NCI-H524 treated with DMSO at 0.1 percent for 48 hours (cell line): ENCODE results near the gene PRMT9.

Experiments used
- DNase-seq: peaks from one replicate; lab custom pipeline; 2025; lab: John Stamatoyannopoulos, UW

The PRMT9 gene

DNA sequence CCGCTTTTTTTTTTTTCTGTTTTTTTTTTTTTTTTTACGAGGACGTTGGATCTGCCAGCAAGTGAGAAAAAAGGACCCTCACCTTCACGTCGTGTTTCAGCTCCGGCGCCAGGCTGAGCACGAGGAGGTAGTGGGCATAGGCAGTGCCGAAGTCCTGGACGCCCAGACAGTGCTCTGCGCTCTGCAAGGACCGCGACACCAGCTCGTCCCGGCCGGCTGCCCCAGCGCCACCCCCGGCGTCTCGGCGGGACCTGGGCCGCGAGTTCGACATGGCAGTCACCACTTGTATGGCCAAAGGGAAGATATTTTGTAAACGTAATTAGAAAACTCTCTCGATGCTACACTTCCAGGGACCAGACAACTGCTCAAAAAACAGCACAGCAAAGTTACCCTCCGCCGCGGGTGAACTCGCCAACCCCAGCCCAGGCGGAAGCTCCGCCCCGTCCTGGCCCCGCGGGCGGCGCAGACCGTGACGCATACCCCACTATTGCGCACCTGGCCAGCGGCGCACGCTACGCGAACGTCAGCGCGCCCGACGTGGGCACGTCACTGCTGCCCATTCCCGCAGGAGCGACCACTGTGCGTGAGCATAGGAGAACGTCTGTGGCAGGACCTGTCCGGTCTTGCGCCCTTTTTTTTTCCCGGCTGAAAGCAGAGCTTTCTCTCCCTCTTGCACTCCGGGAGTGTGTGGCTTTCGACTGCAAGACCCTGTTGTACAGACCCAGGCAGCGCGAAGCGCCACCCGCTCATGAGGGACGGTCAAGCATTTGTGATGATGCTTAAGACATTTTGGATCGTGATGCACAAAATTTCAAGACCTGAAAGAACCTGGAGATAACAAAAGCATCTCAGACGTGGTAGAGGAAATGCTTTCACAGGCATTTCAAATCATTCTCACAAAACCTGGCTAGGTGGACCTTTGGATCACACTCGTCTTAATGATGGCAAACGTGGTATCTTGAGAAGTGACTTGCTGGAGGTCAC lies at the start of gene PRMT9:
Gene PRMT9, minus strand, starts transcription at position 447 of the 984 bp plus-strand sequence. Its CDS starts 176 bp downstream, at position 271.
- no peak for DNase-seq

- DNase-seq, result no peak
Measured at GRCh38 chr4:147732518-147733235, 48.7 kb upstream of the PRMT9 start.

DNA sequence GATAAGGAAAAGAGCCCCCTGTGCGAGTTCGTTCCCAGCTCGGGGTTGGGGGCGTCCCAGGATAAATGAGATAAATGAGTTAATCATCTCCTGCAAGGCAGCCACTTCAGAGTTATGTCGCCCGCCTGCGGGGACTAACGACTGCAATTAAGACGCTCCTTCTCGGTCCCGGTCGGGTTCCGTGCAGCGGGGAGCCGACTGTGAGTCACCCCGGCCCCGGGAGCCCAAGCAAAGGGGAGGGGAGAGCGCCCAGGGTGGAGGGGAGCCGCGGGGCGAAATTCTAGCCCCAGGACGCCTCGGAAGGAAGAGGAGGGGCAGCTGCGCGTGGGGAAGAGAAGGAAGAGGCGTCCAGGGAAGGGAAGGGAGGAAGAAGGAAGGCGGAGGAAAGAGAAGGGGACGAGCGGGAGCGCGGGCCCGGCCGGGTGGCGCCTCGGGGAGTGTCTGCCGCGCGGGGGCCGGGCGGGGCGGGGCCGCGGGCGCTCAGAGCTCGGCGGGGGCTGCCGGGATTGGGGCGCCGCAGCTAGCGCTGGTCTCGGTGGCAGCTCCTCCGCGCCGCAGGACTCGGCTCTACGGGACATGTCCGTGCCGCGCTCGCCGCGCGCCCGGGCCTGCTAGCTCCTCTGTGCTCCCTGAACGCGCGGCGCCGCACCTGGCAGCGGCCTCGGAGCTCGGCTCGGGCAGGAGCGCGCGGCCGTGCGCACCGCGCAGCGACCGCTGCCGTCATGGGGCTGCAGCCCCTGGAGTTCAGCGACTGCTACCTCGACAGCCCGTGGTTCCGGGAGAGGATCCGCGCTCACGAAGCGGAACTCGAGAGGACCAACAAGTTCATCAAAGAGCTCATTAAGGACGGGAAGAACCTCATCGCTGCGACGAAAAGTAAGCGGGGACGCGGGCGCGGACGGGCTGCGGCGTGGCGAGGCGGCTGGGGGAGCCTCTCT lies 47.9 kb upstream of the PRMT9 start, which contains the start of gene ARHGAP10:
Gene ARHGAP10, plus strand, starts transcription at position 509 of the 938 bp plus-strand sequence. Its CDS starts 214 bp downstream, at position 723.
- DNase-seq, result no peak

- DNase-seq, result no peak
Measured at GRCh38 chr4:147730333-147730732, 46.4 kb upstream of the PRMT9 start.

- no peak for DNase-seq
Measured at GRCh38 chr4:147727476-147728028, 43.6 kb upstream of the PRMT9 start.

GRCh38 chr4:147725673-147726072 lies 41.7 kb upstream of the PRMT9 start:
- DNase-seq, result no peak

DNA sequence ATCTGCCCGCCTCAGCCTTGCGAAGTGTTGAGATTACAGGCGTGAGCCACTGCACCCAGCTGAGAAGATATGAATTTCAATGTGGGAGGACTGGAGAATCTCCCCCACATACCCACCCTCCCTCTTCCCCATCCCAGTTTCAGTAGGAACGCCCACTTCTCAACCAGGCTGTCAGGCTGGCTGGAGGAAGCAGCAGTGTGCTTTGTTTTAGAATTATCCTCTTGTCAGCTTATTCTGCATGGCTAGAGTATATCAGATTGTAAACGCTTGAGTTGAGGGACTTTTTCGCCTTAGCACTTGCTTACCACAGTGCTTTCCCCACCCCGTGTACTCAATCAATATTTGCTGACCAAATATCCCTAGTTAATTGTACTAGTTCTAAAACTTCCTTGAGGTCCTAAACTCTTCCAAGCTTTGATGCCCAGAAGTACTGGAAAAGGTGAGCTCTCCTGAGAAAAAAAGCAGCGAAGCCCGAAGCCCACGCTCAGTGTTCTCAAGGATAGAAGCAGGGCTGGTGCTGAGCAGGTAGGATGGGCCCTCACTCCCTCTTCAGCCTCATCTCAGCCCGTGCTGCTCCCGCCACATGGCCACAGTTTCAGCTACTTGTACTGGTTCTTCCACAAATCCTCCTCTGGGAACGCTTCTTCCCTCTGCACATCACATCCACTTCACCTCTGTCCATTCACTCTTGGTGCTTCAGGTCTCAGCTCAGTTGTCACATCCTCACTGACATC lies 40.7 kb upstream of the PRMT9 start:
- no peak for DNase-seq

DNA sequence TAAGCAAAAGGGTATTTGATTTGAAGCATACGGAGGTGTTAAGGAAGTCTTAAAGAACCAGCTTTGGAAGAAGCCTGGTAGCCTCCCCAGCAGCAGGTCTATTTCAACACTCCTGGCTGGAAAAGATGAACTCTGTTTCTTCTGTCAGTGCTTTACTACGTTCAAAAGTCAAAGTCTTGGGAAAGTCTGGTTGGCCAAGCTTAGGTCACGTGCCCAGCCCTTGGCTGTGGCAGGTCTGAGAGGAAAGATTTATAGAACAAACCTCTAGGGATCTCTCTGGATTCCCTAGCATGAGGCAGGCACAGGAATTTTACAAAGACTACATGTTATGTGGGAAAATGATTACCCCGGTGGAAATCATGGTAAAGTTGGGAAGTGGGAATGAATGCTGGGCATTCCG lies 39.4 kb upstream of the PRMT9 start:
- no peak for DNase-seq

- no peak for DNase-seq
Measured at GRCh38 chr4:147717878-147718277, 33.9 kb upstream of the PRMT9 start.

- DNase-seq, result no peak
Measured at GRCh38 chr4:147714575-147715401, 30.8 kb upstream of the PRMT9 start.

DNA sequence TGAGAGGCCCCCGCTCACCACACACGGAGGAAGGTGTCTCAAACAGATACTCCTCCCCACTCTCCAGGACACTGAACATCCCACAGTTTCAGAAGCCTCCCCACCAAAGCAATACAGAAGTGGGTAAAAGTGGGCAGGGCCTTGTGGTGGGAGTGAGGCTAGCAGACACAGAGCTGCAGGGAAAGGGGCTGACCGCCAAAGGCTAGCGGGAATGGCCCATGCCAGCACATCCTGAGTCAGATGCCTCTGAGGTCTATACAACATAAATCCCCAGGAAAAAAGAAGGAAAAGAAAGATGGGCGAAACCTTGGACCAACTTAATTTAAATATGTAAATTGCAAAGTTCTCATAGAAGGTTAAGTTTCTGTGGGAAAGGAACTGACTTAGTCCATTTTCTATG lies 26.0 kb upstream of the PRMT9 start:
- DNase-seq, result no peak

- DNase-seq, result no peak
Measured at GRCh38 chr4:147707892-147708672, 24.1 kb upstream of the PRMT9 start.

GRCh38 chr4:147704846-147705245 lies 20.9 kb upstream of the PRMT9 start:
- no peak for DNase-seq

- no peak for DNase-seq
Measured at GRCh38 chr4:147696866-147697265, 12.9 kb upstream of the PRMT9 start.

GRCh38 chr4:147693218-147693617 lies 9.3 kb upstream of the PRMT9 start:
- DNase-seq, result no peak

DNA sequence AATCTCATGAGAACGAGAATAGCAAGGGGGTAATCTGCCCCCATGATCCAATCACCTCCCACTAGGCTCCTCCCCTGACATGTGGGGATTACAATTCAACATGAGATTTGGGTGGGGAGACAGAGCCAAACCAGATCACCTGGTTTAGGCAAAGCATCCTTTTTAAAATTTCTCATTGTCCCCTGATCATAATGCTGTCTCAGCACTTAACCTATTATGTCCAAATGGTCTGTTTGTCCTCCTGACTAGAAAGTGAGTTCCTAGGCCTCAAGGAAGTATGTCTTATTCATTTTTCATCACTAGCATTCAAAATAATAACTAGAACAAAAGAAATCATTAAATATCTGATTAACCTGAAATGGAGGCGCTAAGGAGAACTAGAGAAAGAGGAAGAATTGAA lies 7.9 kb upstream of the PRMT9 start:
- no peak for DNase-seq

GRCh38 chr4:147689067-147689466 lies 5.1 kb upstream of the PRMT9 start:
- no peak for DNase-seq

- no peak for DNase-seq
Measured at GRCh38 chr4:147683188-147683591, 773 bp downstream of the PRMT9 start.

GRCh38 chr4:147682755-147683154 lies 1.2 kb downstream of the PRMT9 start:
- no peak for DNase-seq
